DMS53 treated with DMSO at 0.1 percent for 48 hours (cell line): Measurements from ENCODE around the gene C20orf204.

ENCODE experiments used
- DNase-seq: peaks from one replicate; lab custom pipeline; 2025; ENCODE audit not compliant: unreplicated experiment; lab: John Stamatoyannopoulos, UW

The C20orf204 gene

GRCh38 chr20:64070244-64070993 lies 34.4 kb downstream of the C20orf204 start:
- no peak for DNase-seq

GRCh38 chr20:64071341-64072332 lies 35.7 kb downstream of the C20orf204 start:
- no peak for DNase-seq

GRCh38 chr20:64072498-64073063 lies 36.6 kb downstream of the C20orf204 start:
- DNase-seq: no peak

GRCh38 chr20:64073476-64074183 lies 37.6 kb downstream of the C20orf204 start:
- no peak for DNase-seq

- no peak for DNase-seq
Observed at GRCh38 chr20:64074184-64074789, 38.3 kb downstream of the C20orf204 start.

- DNase-seq: no peak
Observed at GRCh38 chr20:64074963-64075362, 39.0 kb downstream of the C20orf204 start.

GRCh38 chr20:64075556-64075955 lies 39.6 kb downstream of the C20orf204 start:
- DNase-seq: no peak

- DNase-seq: no peak
Observed at GRCh38 chr20:64076061-64076997, 40.3 kb downstream of the C20orf204 start.

GRCh38 chr20:64077094-64077493 lies 41.1 kb downstream of the C20orf204 start:
- no peak for DNase-seq

GRCh38 chr20:64077541-64077875 lies 41.5 kb downstream of the C20orf204 start:
- no peak for DNase-seq

- no peak for DNase-seq
Observed at GRCh38 chr20:64077876-64078551, 42.0 kb downstream of the C20orf204 start.

- DNase-seq: no peak
Observed at GRCh38 chr20:64078934-64079272, 42.9 kb downstream of the C20orf204 start.

GRCh38 chr20:64079273-64080012 lies 43.5 kb downstream of the C20orf204 start, which contains the start of gene RGS19:
Gene RGS19 (minus strand): TSS chr20:64079518. CDS start chr20:64076886, 2,632 bp downstream.
- peak; percentile 33 for DNase-seq

- no peak for DNase-seq
Observed at GRCh38 chr20:64080013-64080812, 44.2 kb downstream of the C20orf204 start, which contains the start of gene OPRL1. Gene OPRL1 (plus strand): TSS chr20:64080082. CDS start chr20:64092721, 12,639 bp downstream.

GRCh38 chr20:64080813-64081623 lies 45.0 kb downstream of the C20orf204 start:
- no peak for DNase-seq

GRCh38 chr20:64081624-64081964 lies 45.6 kb downstream of the C20orf204 start:
- no peak for DNase-seq
